Neural crest cell (in vitro differentiated cells): ENCODE results near the gene SLC17A7. TPM values are rescaled to one million over a fixed set of nuclear protein-coding genes. Genes with fewer than 3 reads are reported as not detected.
A peak's percentile ranks its signal among the peaks of the same experiment; 100 is the strongest.

Experiments
- DNase-seq: peaks from one replicate; pipeline ENCODE4 v3.0.0; 2021; ENCODE audit warnings: low read depth, mixed read lengths, low spot score
- H3K27ac Mint-ChIP-seq: one replicate; pipeline ENCODE4 v1.8.0; 2021; ENCODE audit warnings: mild to moderate bottlenecking, mixed read lengths; ENCODE audit not compliant: unreplicated experiment
- H3K27me3 Mint-ChIP-seq: 2 replicates; pipeline ENCODE4 v1.8.0; 2021; ENCODE audit warnings: low read depth, mild to moderate bottlenecking, mixed read lengths
- H3K36me3 Mint-ChIP-seq: 2 replicates; pipeline ENCODE4 v1.8.0; 2021; ENCODE audit warnings: low read depth, mild to moderate bottlenecking, mixed read lengths
- H3K4me1 Mint-ChIP-seq: 2 replicates; pipeline ENCODE4 v1.8.0; 2021; ENCODE audit warnings: mixed read lengths
- H3K4me3 Mint-ChIP-seq: one replicate; pipeline ENCODE4 v1.8.0; 2021; ENCODE audit warnings: mild to moderate bottlenecking, mixed read lengths
- H3K9me3 Mint-ChIP-seq: 2 replicates; pipeline ENCODE4 v1.8.0; 2021; ENCODE audit warnings: mixed read lengths
- CTCF ChIP-seq: fragments of 200-600 bp; sonication (generic); conservative IDR thresholded peaks from 2 replicates; pipeline ENCODE4 v1.5.0; 2021; ENCODE audit warnings: antibody characterized with exemption, mild to moderate bottlenecking
- total RNA-seq: library from RNA; stranded (reverse); gene quantifications from 2 replicates; pipeline ENCODE4 v1.2.1, GENCODE V29; 2021

SLC17A7 gene
- total RNA-seq, 1 donor from 2014 or later = 0.23 TPM

- no peak for DNase-seq
- Mint-ChIP-seq H3K4me1 (peaks cover 21% of the 10 kb centered on the region), H3K36me3 (no peaks in the 10 kb centered on the region), H3K27me3 (peaks cover 99% of the 10 kb centered on the region), H3K27ac (no peak overlapping the region), H3K9me3 (no peaks in the 10 kb centered on the region), H3K4me3 (no peak overlapping the region)
- no peak for TF ChIP-seq CTCF
Observed at GRCh38 chr19:49430172-49430677, 11.1 kb downstream of the SLC17A7 start.

GRCh38 chr19:49428547-49429451, 12.5 kb downstream of the SLC17A7 start:
- Mint-ChIP-seq H3K27ac (no peak overlapping the region), H3K36me3 (no peaks in the 10 kb centered on the region), H3K9me3 (no peaks in the 10 kb centered on the region), H3K4me1 (peaks cover 22% of the 10 kb centered on the region), H3K27me3 (peaks cover 99% of the 10 kb centered on the region), H3K4me3 (no peak overlapping the region)
- TF ChIP-seq CTCF = no peak
- DNase-seq = no peak

GRCh38 chr19:49427855-49428546, 13.3 kb downstream of the SLC17A7 start:
- peaks cover 26% of the 10 kb centered on the region for H3K4me1 Mint-ChIP-seq
- H3K4me3 Mint-ChIP-seq = peak overlapping the region; percentile 47
- TF ChIP-seq CTCF = no peak
- no peak overlapping the region for H3K27ac Mint-ChIP-seq
- no peak for DNase-seq
- no peaks in the 10 kb centered on the region for H3K36me3 Mint-ChIP-seq
- H3K27me3 Mint-ChIP-seq = peaks cover 99% of the 10 kb centered on the region
- no peaks in the 10 kb centered on the region for H3K9me3 Mint-ChIP-seq

DNA sequence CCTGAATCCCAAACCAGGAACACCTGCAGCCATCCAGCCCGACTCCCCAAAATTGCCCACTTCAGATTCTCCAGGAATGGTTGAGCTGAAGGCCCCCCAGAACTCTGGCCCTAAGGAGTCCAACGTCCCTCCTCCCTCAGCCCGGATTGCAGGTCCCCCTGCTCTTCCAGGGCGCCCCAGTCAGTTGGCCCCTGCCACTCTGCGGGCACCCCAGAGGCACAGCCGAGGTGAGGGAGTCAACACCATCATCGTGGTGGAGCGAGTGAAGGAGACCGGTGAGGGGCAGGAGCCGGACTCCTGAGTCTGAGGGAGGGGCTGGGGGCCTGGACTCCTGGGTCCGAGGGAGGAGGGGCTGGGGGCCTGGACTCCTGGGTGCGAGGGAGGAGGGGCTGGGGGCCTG, 14.0 kb downstream of the SLC17A7 start:
- H3K27ac Mint-ChIP-seq = no peak overlapping the region
- no peaks in the 10 kb centered on the region for H3K9me3 Mint-ChIP-seq
- peaks cover 30% of the 10 kb centered on the region for H3K4me1 Mint-ChIP-seq
- no peak for DNase-seq
- no peak overlapping the region for H3K4me3 Mint-ChIP-seq
- peaks cover 97% of the 10 kb centered on the region for H3K27me3 Mint-ChIP-seq
- no peaks in the 10 kb centered on the region for H3K36me3 Mint-ChIP-seq
- TF ChIP-seq CTCF = no peak

- H3K4me1 Mint-ChIP-seq = peaks cover 37% of the 10 kb centered on the region
- H3K27me3 Mint-ChIP-seq = peaks cover 97% of the 10 kb centered on the region
Observed at GRCh38 chr19:49425922-49426592, 15.3 kb downstream of the SLC17A7 start.

More at GRCh38 chr19:49425922-49426592, 15.3 kb downstream of the SLC17A7 start:
- TF ChIP-seq CTCF = no peak
- Mint-ChIP-seq H3K27ac (no peak overlapping the region), H3K4me3 (no peak overlapping the region), H3K36me3 (no peaks in the 10 kb centered on the region), H3K9me3 (no peaks in the 10 kb centered on the region)
- DNase-seq = no peak
